ENCODE data around the gene BCS1L. TPM values are rescaled to one million over a fixed set of nuclear protein-coding genes. Genes with fewer than 3 reads are reported as not detected.
A peak's percentile ranks its signal among the peaks of the same experiment; 100 is the strongest.

BCS1L gene
- total RNA-seq, 2 donors from 2014 or later, result 40.3 to 42.9 TPM

DNA sequence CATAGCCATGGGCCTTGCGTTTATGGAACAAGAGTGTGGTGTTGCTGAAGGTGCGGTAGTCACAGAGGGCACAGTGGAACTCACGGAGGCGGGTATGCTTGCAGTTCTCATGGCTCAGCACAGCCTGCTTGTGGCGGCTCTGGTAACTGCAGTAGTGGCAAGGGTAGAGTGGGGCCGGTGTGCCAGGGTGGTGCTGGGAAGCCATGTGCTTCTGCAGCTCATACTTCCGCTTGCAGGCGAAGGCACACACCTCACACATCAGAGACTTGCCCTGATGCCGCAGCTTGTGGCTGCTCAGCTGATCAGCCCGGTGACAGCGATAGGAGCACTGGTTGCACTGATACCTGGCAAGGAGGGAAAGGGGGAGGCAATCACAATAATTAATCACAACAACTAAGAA is 14.8 kb upstream of the BCS1L start:
- TF ChIP-seq POLR2A (IDR thresholded peaks at IDR 0.05) (no peak), CTCF (IDR thresholded peaks at IDR 0.05) (no peak), POLR2AphosphoS5 (IDR thresholded peaks at IDR 0.05) (no peak)
- 95% methylated on average over 11 of the region's 11 CpGs for WGBS
- H3K27ac ChIP-seq, result no peak overlapping the region
- H3K9me3 ChIP-seq, result no peaks in the 10 kb centered on the region
- DNase-seq (ENCODE audit: low spot score), result no peak
- intact Hi-C loops (cut with DNase I), result loop anchor here (5.0 kb wide), 1 partner anchor 77 kb away; the partner anchor contains the start of genes CNOT9 and USP37
- H3K4me3 ChIP-seq, result no peak overlapping the region
- H3K4me1 ChIP-seq (replicated peaks), result no peaks in the 10 kb centered on the region
- H3K36me3 ChIP-seq, result peaks cover 16 to 34% of the 10 kb centered on the region in 2 donors
- no peaks in the 10 kb centered on the region for H3K27me3 ChIP-seq (replicated peaks; ENCODE audit: insufficient read depth)

DNA sequence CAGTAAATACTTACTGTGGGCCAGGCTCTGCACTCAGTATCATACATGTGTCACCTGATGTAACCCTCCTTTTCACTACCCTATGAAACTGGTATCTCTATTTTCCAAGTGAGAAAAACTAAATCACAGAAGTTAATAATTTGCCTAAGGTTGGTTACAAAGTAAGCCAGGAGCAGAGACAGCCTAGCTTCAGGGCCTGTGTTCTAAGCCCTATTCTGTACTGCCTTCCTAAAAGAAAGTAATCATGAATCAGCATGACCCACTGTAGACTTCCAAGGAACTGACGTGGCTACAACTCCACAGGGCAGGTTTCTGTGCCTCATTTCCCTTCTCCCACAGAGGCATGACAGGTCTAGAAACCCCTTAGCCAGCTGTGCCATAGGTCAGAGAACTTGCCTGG is 14.4 kb upstream of the BCS1L start:
- intact Hi-C loops (cut with DNase I), result loop anchor here (5.0 kb wide), 1 partner anchor 78 kb away; the partner anchor contains the start of genes CNOT9 and USP37
- Histone ChIP-seq H3K27ac (no peak overlapping the region), H3K9me3 (no peaks in the 10 kb centered on the region), H3K36me3 (peaks cover 16 to 35% of the 10 kb centered on the region in 2 donors), H3K27me3 (replicated peaks; ENCODE audit: insufficient read depth) (no peaks in the 10 kb centered on the region), H3K4me3 (no peak overlapping the region), H3K4me1 (replicated peaks) (no peaks in the 10 kb centered on the region)
- no peak for DNase-seq (ENCODE audit: low spot score)
- 85% methylated on average over 1 of the region's 1 CpG for WGBS
- TF ChIP-seq POLR2AphosphoS5 (IDR thresholded peaks at IDR 0.05), result no peak
- TF ChIP-seq POLR2A (IDR thresholded peaks at IDR 0.05), result no peak
- no peak for TF ChIP-seq CTCF (IDR thresholded peaks at IDR 0.05)

DNA sequence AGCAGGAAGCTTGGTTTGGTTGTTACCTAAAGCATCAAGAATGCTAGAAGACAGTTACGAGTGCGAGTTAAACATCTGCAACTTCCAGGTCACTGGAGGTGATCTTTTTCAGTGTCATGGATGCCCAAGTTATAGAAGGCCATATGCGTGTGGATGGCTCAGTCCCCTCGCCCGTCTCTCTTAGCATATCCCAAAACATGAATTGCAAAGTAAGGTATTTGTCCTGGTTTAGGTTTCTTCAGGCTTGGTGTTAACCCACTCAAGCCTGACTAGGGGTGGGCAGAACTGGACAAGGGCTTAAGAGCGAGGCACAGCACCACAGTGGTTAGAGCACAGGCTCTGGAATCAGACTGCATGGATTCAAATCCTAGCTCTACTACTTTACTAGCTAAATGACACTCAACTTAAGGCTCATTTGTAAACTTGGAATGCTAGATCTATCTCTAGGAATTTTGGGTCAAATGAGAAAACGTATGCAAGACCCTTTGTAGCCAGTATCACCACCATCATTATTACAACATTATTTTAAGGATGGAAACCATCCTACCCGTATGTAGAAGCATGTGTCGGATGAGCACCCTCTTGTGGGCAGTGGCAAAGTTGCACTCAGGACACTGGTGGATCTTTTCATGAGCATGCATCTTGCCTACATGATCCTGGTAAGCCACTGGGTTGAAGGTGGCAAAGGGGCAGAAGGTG is 11.2 kb upstream of the BCS1L start:
- H3K27me3 ChIP-seq (replicated peaks; ENCODE audit: insufficient read depth), result no peaks in the 10 kb centered on the region
- H3K4me1 ChIP-seq (replicated peaks), result no peaks in the 10 kb centered on the region
- H3K36me3 ChIP-seq, result peaks cover 16 to 35% of the 10 kb centered on the region in 2 donors
- 66% methylated on average over 9 of the region's 9 CpGs for WGBS
- intact Hi-C loops (cut with DNase I), result loop anchor here (5.0 kb wide), 1 partner anchor 81 kb away; the partner anchor contains the start of genes CNOT9 and USP37
- no peak overlapping the region for H3K4me3 ChIP-seq
- DNase-seq (ENCODE audit: low spot score), result peak; percentile 28
- H3K27ac ChIP-seq, result no peak overlapping the region
- no peaks in the 10 kb centered on the region for H3K9me3 ChIP-seq
- TF ChIP-seq CTCF (IDR thresholded peaks at IDR 0.05) (peak; percentile 54 to 73 (median 62)), POLR2A (IDR thresholded peaks at IDR 0.05) (no peak)

- Histone ChIP-seq H3K9me3 (no peaks in the 10 kb centered on the region), H3K4me3 (no peak overlapping the region), H3K27ac (no peak overlapping the region), H3K36me3 (peaks cover 16 to 31% of the 10 kb centered on the region in 2 donors), H3K4me1 (replicated peaks) (no peaks in the 10 kb centered on the region), H3K27me3 (replicated peaks; ENCODE audit: insufficient read depth) (no peaks in the 10 kb centered on the region)
- WGBS, result 87% methylated on average over 11 of the region's 11 CpGs
- intact Hi-C loops (cut with DNase I), result loop anchor here (5.0 kb wide), 1 partner anchor 81 kb away; the partner anchor contains the start of genes CNOT9 and USP37
- TF ChIP-seq CTCF (IDR thresholded peaks at IDR 0.05) (no peak), POLR2AphosphoS5 (IDR thresholded peaks at IDR 0.05) (no peak), POLR2A (IDR thresholded peaks at IDR 0.05) (no peak)
- no peak for DNase-seq (ENCODE audit: low spot score)
Measured at GRCh38 chr2:218648787-218649100, 10.7 kb upstream of the BCS1L start.

DNA sequence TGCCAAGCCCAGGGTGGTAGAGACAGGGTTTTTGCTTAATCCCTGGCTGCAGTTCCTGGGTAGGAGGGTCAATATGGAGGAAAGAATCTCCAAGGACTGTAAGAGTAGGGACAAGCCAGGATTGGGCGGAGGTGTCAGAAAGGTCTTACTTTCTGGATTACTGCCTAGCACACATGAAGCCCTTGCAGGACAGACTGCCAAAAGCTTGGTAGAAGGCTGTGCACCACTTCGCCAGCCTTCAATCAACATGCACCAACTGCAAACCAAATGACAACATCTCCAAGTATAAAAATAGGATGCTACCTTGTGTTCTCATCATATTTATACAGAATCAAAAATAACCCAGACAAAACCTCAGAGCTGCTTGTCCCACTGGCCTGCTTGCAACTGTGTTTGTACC is 3.7 kb upstream of the BCS1L start:
- no peaks in the 10 kb centered on the region for H3K36me3 ChIP-seq
- TF ChIP-seq CTCF (IDR thresholded peaks at IDR 0.05), result no peak
- TF ChIP-seq POLR2AphosphoS5 (IDR thresholded peaks at IDR 0.05), result no peak
- TF ChIP-seq POLR2A (IDR thresholded peaks at IDR 0.05), result no peak
- no peak overlapping the region for H3K4me3 ChIP-seq
- H3K27ac ChIP-seq, result no peak overlapping the region
- intact Hi-C loops (cut with DNase I), result loop anchor here (5.0 kb wide), 1 partner anchor 363 kb away; the partner anchor contains the start of gene TMBIM1
- DNase-seq (ENCODE audit: low spot score), result no peak
- H3K27me3 ChIP-seq (replicated peaks; ENCODE audit: insufficient read depth), result no peaks in the 10 kb centered on the region
- H3K9me3 ChIP-seq, result no peaks in the 10 kb centered on the region
- no peaks in the 10 kb centered on the region for H3K4me1 ChIP-seq (replicated peaks)
- 65% methylated on average over 2 of the region's 2 CpGs for WGBS

All from prostate gland (tissue), 2 donors.